ENCODE measurements around the gene ZNF276. TPM values are rescaled to one million over a fixed set of nuclear protein-coding genes. Genes with fewer than 3 reads are reported as not detected.

ZNF276 gene
- total RNA-seq, 1 donor: 12.3 TPM

DNA sequence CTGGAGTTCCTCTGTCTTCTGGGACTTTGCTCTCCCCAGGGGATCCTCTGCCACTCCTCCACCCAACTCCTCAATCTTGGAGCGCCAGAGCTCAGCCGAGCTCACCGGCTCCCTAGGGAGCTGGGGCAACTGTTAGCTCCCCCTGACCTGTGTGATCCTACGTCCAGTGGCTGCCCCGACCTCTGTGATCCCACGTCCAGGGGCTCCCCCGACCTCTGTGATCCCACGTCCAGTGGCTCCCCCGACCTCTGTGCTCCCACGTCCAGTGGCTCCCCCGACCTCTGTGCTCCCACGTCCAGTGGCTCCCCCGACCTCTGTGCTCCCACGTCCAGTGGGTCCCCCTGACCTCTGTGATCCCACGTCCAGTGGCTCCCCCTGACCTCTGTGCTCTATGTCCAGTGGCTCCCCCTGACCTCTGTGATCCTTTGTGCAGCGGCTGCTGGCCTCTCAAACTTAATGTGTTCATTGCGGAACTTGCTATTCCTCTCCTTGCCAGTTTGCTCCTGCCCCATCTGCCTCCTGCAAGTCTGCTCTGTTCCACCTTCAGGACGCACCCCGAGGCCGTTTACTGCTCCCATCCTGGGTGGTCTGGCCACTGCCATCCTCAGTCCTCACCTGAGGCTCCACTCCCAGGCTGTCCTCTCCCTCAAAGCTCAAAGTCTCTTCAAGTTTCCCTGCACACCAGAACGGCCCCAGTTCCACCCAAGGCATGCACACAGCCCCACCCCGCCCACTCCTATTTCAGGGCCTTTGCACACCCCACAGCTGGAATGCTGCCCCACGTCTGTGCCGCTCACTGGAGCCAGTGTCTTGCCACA, 3.4 kb upstream of the ZNF276 start:
- TF ChIP-seq, protein P1, sequence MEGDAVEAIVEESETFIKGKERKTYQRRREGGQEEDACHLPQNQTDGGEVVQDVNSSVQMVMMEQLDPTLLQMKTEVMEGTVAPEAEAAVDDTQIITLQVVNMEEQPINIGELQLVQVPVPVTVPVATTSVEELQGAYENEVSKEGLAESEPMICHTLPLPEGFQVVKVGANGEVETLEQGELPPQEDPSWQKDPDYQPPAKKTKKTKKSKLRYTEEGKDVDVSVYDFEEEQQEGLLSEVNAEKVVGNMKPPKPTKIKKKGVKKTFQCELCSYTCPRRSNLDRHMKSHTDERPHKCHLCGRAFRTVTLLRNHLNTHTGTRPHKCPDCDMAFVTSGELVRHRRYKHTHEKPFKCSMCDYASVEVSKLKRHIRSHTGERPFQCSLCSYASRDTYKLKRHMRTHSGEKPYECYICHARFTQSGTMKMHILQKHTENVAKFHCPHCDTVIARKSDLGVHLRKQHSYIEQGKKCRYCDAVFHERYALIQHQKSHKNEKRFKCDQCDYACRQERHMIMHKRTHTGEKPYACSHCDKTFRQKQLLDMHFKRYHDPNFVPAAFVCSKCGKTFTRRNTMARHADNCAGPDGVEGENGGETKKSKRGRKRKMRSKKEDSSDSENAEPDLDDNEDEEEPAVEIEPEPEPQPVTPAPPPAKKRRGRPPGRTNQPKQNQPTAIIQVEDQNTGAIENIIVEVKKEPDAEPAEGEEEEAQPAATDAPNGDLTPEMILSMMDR (IDR thresholded peaks at IDR 0.05; ENCODE audit: extremely low read depth, low read depth, low read length): no peak
- Histone ChIP-seq H3K36me3 (ENCODE audit: insufficient read depth, low read length) (peaks cover 10% of the 10 kb centered on the region), H3K27me3 (ENCODE audit: insufficient read depth, low read length) (no peaks in the 10 kb centered on the region), H3K27ac (ENCODE audit: low read depth, low read length) (peak overlapping the region; percentile 23), H3K79me2 (ENCODE audit: insufficient read depth, low read length) (peaks cover 31% of the 10 kb centered on the region), H3K9me3 (ENCODE audit: low read depth, low read length) (no peaks in the 10 kb centered on the region), H3K4me3 (ENCODE audit: insufficient read depth, low read length) (no peak overlapping the region), H2AFZ (ENCODE audit: low read length) (no peak overlapping the region), H3K4me1 (ENCODE audit: insufficient read depth, low read length) (peaks cover 23% of the 10 kb centered on the region), H3K4me2 (ENCODE audit: insufficient read depth, low read length) (no peak overlapping the region), H4K20me1 (ENCODE audit: insufficient read depth, low read length) (peaks cover 12% of the 10 kb centered on the region)
- no peak for DNase-seq (ENCODE audit: insufficient read length, low spot score, missing footprints)

DNA sequence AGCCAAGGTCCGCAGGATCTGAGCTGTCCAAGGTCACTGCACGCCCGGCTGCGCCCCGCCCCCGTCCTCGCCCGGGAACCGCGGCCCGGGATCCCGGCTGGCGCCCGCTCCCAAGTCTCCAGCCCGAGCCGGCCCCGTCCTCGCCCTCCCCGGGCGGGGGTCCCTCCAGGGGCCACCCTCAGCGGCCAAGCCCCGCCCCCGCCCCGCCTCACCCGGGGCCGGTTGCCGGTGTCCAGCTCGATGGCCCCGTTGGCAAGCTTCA, 855 bp upstream of the ZNF276 start:
- no peak for DNase-seq (ENCODE audit: insufficient read length, low spot score, missing footprints)
- H3K27ac ChIP-seq (ENCODE audit: low read depth, low read length): peak overlapping the region; percentile 91
- peak overlapping the region; percentile 94 for H3K4me2 ChIP-seq (ENCODE audit: insufficient read depth, low read length)
- H3K4me3 ChIP-seq (ENCODE audit: insufficient read depth, low read length): peak overlapping the region; percentile 88
- peaks cover 55% of the 10 kb centered on the region for H3K79me2 ChIP-seq (ENCODE audit: insufficient read depth, low read length)
- no peaks in the 10 kb centered on the region for H3K27me3 ChIP-seq (ENCODE audit: insufficient read depth, low read length)
- H2AFZ ChIP-seq (ENCODE audit: low read length): peak overlapping the region; percentile 18
- peaks cover 32% of the 10 kb centered on the region for H4K20me1 ChIP-seq (ENCODE audit: insufficient read depth, low read length)
- TF ChIP-seq, protein P1 (IDR thresholded peaks at IDR 0.05; ENCODE audit: extremely low read depth, low read depth, low read length): no peak
- peaks cover 26% of the 10 kb centered on the region for H3K4me1 ChIP-seq (ENCODE audit: insufficient read depth, low read length)
- no peaks in the 10 kb centered on the region for H3K9me3 ChIP-seq (ENCODE audit: low read depth, low read length)
- H3K36me3 ChIP-seq (ENCODE audit: insufficient read depth, low read length): peaks cover 26% of the 10 kb centered on the region

DNA sequence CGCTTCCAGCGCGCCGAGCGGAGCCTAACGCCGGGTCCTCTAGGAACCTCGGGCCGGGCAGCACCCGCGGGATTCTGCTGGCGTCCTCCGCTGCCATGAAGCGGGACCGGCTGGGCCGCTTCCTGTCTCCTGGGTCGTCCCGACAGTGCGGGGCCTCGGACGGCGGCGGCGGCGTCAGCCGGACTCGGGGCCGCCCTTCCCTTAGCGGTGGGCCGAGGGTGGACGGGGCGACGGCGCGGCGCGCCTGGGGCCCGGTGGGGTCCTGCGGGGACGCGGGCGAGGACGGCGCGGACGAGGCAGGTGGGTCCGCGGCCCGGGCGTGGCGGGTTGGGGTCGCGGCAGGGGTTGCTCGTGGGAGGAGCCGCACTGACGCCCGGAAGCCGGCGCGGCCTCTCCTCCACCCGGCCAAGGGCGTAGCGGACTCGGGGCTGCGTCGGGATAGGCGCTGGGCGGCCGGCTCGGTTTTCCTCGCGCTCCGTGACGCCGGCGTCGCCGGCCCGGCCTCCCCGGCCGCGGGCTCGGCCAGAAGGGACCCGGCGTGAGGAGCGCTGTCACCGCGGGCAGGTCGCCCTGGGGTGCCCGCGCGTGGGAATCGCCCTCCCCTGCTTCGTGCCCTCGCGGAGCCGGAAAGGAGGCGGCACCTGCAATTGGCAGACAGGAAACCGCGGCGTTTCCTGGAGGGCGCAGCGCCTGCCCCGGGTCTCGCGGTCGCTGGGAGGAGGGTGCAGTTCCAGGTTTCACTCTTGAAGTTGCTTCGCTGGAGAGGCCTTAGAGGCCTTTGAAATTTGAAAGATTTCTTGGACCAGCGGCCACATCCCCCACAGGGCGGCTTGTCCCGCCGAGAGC, 432 bp downstream of the ZNF276 start:
- Histone ChIP-seq H3K4me3 (ENCODE audit: insufficient read depth, low read length) (peak overlapping the region; percentile 88), H3K36me3 (ENCODE audit: insufficient read depth, low read length) (peaks cover 27% of the 10 kb centered on the region), H3K4me2 (ENCODE audit: insufficient read depth, low read length) (peak overlapping the region; percentile 94), H4K20me1 (ENCODE audit: insufficient read depth, low read length) (peaks cover 32% of the 10 kb centered on the region), H2AFZ (ENCODE audit: low read length) (no peak overlapping the region), H3K79me2 (ENCODE audit: insufficient read depth, low read length) (peaks cover 60% of the 10 kb centered on the region), H3K27ac (ENCODE audit: low read depth, low read length) (peak overlapping the region; percentile 52), H3K9me3 (ENCODE audit: low read depth, low read length) (no peaks in the 10 kb centered on the region), H3K4me1 (ENCODE audit: insufficient read depth, low read length) (peaks cover 26% of the 10 kb centered on the region), H3K27me3 (ENCODE audit: insufficient read depth, low read length) (no peaks in the 10 kb centered on the region)
- peak; percentile 93 for DNase-seq (ENCODE audit: insufficient read length, low spot score, missing footprints)
- TF ChIP-seq, protein P1 (IDR thresholded peaks at IDR 0.05; ENCODE audit: extremely low read depth, low read depth, low read length): no peak
